K562 (cell line): ENCODE results near the gene CLEC18A. TPM values are rescaled to one million over a fixed set of nuclear protein-coding genes. Genes with fewer than 3 reads are reported as not detected.
A peak's percentile ranks its signal among the peaks of the same experiment; 100 is the strongest.

Experiments
- ATAC-seq: fragments of 200-7000 bp; cut with Tn5 transposase; 3 replicates; pipeline ENCODE4 v1.9.1; 2020; ENCODE audit warnings: moderate library complexity
- BruUV-seq: library from RNA; stranded (reverse); fragments of 400-500 nt; replicated peaks from 2 replicates; lab custom pipeline; 2021; lab: Mats Ljungman, UMichigan
- CTCF ChIA-PET: fragments of 300-600 bp; formaldehyde crosslinking; extraction: SDS; loops from one replicate; lab custom pipeline; 2021; ENCODE audit warnings: low intra/inter-chr PET ratio; lab: Yijun Ruan, JAX
- POLR2A ChIA-PET: fragments of 300-600, 350-650 bp; sonication (Branson Sonifier 250); formaldehyde crosslinking; extraction: SDS; loops from one replicate; lab custom pipeline; 2021; ENCODE audit warnings: antibody characterized with exemption, inconsistent platforms; lab: Yijun Ruan, JAX
- DNase-seq, 4 experiments: peaks; one replicate each; pipeline versions ENCODE4 v3.0.0 to v3.0.0-alpha.2; 2011 to 2018; ENCODE audit warnings: low spot score in 3 of 4, mixed read lengths in 3 of 4; ENCODE audit errors: extremely low read depth in 1 of 4
- FAIRE-seq: peaks from 2 replicates; lab custom pipeline; 2011; peaks lifted over from hg19 to GRCh38; lab: Jason Lieb, UNC
- H2AFZ ChIP-seq: 2 replicates; pipeline ENCODE4 v1.6.0; 2011; ENCODE audit warnings: low read depth, low read length, control low read depth, inconsistent platforms
- H3K27ac ChIP-seq: fragments of 200-600 bp; 3 replicates; pipeline ENCODE4 v1.8.0; 2011; ENCODE audit warnings: low read depth, mild to moderate bottlenecking, control low read depth, inconsistent platforms, low read length, moderate library complexity, mixed read lengths; ENCODE audit errors: extremely low read depth
- H3K27me3 ChIP-seq, 2 experiments: fragments of 300-600 bp in 1 of 2; 2 replicates in 1 of 2; 3 replicates in 1 of 2; pipeline versions ENCODE4 v1.6.0 to v1.8.0; 2011; ENCODE audit warnings: inconsistent platforms in 2 of 2, low read length in 2 of 2, mild to moderate bottlenecking in 1 of 2, mixed read lengths in 1 of 2, moderate library complexity in 1 of 2; ENCODE audit not compliant: control insufficient read depth in 2 of 2, insufficient read depth in 2 of 2
- H3K36me3 ChIP-seq: fragments of 300-600 bp; 3 replicates; pipeline ENCODE4 v1.8.0; 2011; ENCODE audit warnings: mild to moderate bottlenecking, low read length, inconsistent platforms; ENCODE audit not compliant: control insufficient read depth, insufficient read depth
- H3K4me1 ChIP-seq, 2 experiments: fragments of 200-600 bp in 1 of 2; replicated peaks in 1 of 2; 2 replicates in 1 of 2; 3 replicates in 1 of 2; pipeline versions ENCODE4 v1.5.1 to v1.8.0; 2011; ENCODE audit warnings: inconsistent platforms in 2 of 2, low read length in 2 of 2, mild to moderate bottlenecking in 1 of 2, mixed read lengths in 1 of 2, moderate library complexity in 1 of 2; ENCODE audit not compliant: control insufficient read depth in 2 of 2, insufficient read depth in 2 of 2
- H3K4me2 ChIP-seq: 2 replicates; pipeline ENCODE4 v1.6.1; 2011; ENCODE audit warnings: low read length, control low read depth, inconsistent platforms, mixed read lengths; ENCODE audit not compliant: insufficient read depth
- H3K4me3 ChIP-seq: fragments of 200-600 bp; sonication (generic), shearing (Covaris generic); 2 replicates; pipeline ENCODE4 v1.5.1; 2016; ENCODE audit warnings: control low read depth, inconsistent platforms
- H3K79me2 ChIP-seq: fragments of 200-600 bp; 3 replicates; pipeline ENCODE4 v1.8.0; 2011; ENCODE audit warnings: low read length, inconsistent platforms; ENCODE audit not compliant: control insufficient read depth, insufficient read depth
- H3K9ac ChIP-seq, 2 experiments: 2 replicates each; pipeline versions ENCODE4 v1.6.0 to v1.6.1; 2011; ENCODE audit warnings: low read depth in 2 of 2, low read length in 2 of 2, control low read depth in 1 of 2, inconsistent platforms in 1 of 2, mild to moderate bottlenecking in 1 of 2, mixed read lengths in 1 of 2; ENCODE audit not compliant: insufficient read depth in 1 of 2
- H3K9me1 ChIP-seq: one replicate; pipeline ENCODE4 v1.6.0; 2011; ENCODE audit warnings: inconsistent platforms, mild to moderate bottlenecking, low read length, moderate library complexity; ENCODE audit not compliant: control insufficient read depth, insufficient read depth
- H3K9me3 ChIP-seq: replicated peaks from 2 replicates; pipeline ENCODE4 v1.5.1; 2011; ENCODE audit warnings: low read depth, low read length, inconsistent platforms; ENCODE audit not compliant: control insufficient read depth, insufficient read depth
- H4K20me1 ChIP-seq: replicated peaks from 2 replicates; pipeline ENCODE4 v1.6.1; 2011; ENCODE audit warnings: low read length, inconsistent platforms, mixed read lengths; ENCODE audit not compliant: control insufficient read depth, insufficient read depth
- KDM4B ChIP-seq, 2 experiments: fragments of 450-650 bp in 1 of 2; sonication (generic) in 1 of 2; IDR thresholded peaks; 2 replicates each; pipeline ENCODE4 v1.6.1; 2016 to 2017; ENCODE audit warnings: borderline replicate concordance in 2 of 2, antibody characterized with exemption in 1 of 2, low read depth in 1 of 2, mild to moderate bottlenecking in 1 of 2
- MECOM ChIP-seq: fragments of 250-450 bp; sonication (Bioruptor Pico); IDR thresholded peaks from 2 replicates; pipeline ENCODE4 v1.8.0; 2022; ENCODE audit warnings: inconsistent platforms
- NFIC ChIP-seq: fragments of 450-650 bp; IDR thresholded peaks from 2 replicates; pipeline ENCODE4 v1.6.1; 2017; ENCODE audit warnings: mild to moderate bottlenecking, inconsistent platforms
- POLR2G ChIP-seq: fragments of 200-400 bp; formaldehyde crosslinking; IDR thresholded peaks from 2 replicates; pipeline ENCODE4 v1.6.1; 2017; ENCODE audit warnings: low read depth, mild to moderate bottlenecking, antibody characterized with exemption, low read length, moderate library complexity
- SAFB2 ChIP-seq: fragments of 200-400 bp; formaldehyde crosslinking; IDR thresholded peaks from 2 replicates; pipeline ENCODE4 v1.6.1; 2018; ENCODE audit warnings: borderline replicate concordance, low read length, low read depth, moderate library complexity; ENCODE audit not compliant: severe bottlenecking
- SMARCA4 ChIP-seq: fragments of 450-650 bp; IDR thresholded peaks from 2 replicates; pipeline ENCODE4 v1.6.1; 2016
- SRSF3 ChIP-seq: fragments of 200-400 bp; formaldehyde crosslinking; IDR thresholded peaks from 2 replicates; pipeline ENCODE4 v1.6.1; 2016; ENCODE audit warnings: mild to moderate bottlenecking, low read length, moderate library complexity; ENCODE audit not compliant: insufficient read depth
- TOE1 ChIP-seq, 2 experiments: fragments of 450-650 bp in 1 of 2; sonication (generic) in 1 of 2; formaldehyde crosslinking in 1 of 2; IDR thresholded peaks; 2 replicates each; pipeline versions ENCODE4 v1.7.1 to v1.8.0; 2016 to 2022; ENCODE audit warnings: borderline replicate concordance in 2 of 2, mild to moderate bottlenecking in 2 of 2, antibody characterized with exemption in 1 of 2, inconsistent platforms in 1 of 2, low read depth in 1 of 2, missing genetic modification reagents in 1 of 2, moderate library complexity in 1 of 2
- ZKSCAN3 ChIP-seq: fragments of 250-450 bp; sonication (Bioruptor Pico); IDR thresholded peaks from 2 replicates; pipeline ENCODE4 v1.4.0; 2020
- ZNF695 ChIP-seq: fragments of 450-650 bp; formaldehyde crosslinking; IDR thresholded peaks from 2 replicates; pipeline ENCODE4 v1.4.0; 2020; ENCODE audit warnings: mild to moderate bottlenecking, moderate library complexity
- WGBS: fragments of 100-300 bp; shearing (Covaris generic); methylation state at CpG from one replicate; pipeline ENCODE4 v1.1.6; 2016; ENCODE audit warnings: low coverage, mixed read lengths; ENCODE audit not compliant: insufficient coverage; ENCODE audit errors: missing lambda C conversion rate; 5-methylcytosine and 5-hydroxymethylcytosine counted together
- in situ Hi-C: fragments of 300-500 bp; cut with MboI; formaldehyde crosslinking; loops from 4 replicates; pipeline ENCODE4 v1.15.0; 2018; ENCODE audit warnings: inconsistent platforms, mixed read lengths
- intact Hi-C: fragments of 100-400 bp; cut with micrococcal nuclease; formaldehyde crosslinking; loops from 2 replicates; pipeline ENCODE4 v1.14.2; 2022
- polyA plus RNA-seq, 8 experiments: library from polyadenylated mRNA; depleted of rRNA in 4 of 8; stranded (reverse) in 5 of 8; unstranded in 3 of 8; fragments of >200 nt; fragmentation: Nextera tagmentation in 2 of 8; fragmentation: Illumina TruSeq in 1 of 8; extraction: Ambion mirVana in 2 of 8; extraction: Trizol in 1 of 8; gene quantifications; 2 replicates each; pipeline versions ENCODE4 v1.2.1 to v1.2.3, GENCODE V29; 2011 to 2014; ENCODE audit warnings: inconsistent platforms in 1 of 8, missing spikeins in 1 of 8
- total RNA-seq, 7 experiments: library from RNA; depleted of rRNA in 6 of 7; stranded (reverse); fragments of >200 nt in 6 of 7; fragmentation: Illumina TruSeq in 2 of 7; extraction: Trizol in 2 of 7; gene quantifications; 2 replicates each; pipeline versions ENCODE4 v1.2.1 to v1.2.3, GENCODE V29; 2011 to 2021; ENCODE audit warnings: low replicate concordance in 1 of 7
- TF ChIP-seq, protein P1 (sequence below), 2 experiments: IDR thresholded peaks; 2 replicates each; pipeline ENCODE4 v1.6.1; 2011; ENCODE audit warnings: borderline replicate concordance in 1 of 2, control low read depth in 1 of 2, low read depth in 1 of 2, low read length in 1 of 2, mild to moderate bottlenecking in 1 of 2, mixed read lengths in 1 of 2, moderate library complexity in 1 of 2; ENCODE audit not compliant: insufficient read depth in 1 of 2, insufficient read length in 1 of 2, poor library complexity in 1 of 2, severe bottlenecking in 1 of 2; ENCODE audit errors: extremely low read depth in 1 of 2
- TF ChIP-seq, protein P2 (sequence below): fragments of 250-450 bp; sonication (Bioruptor Pico); IDR thresholded peaks from 2 replicates; pipeline ENCODE4 v1.5.0; 2021; ENCODE audit warnings: mild to moderate bottlenecking, moderate library complexity

Gene CLEC18A
- total and polyA plus RNA-seq, 9 of the 15 experiments (the other 6 are each of a cell fraction or from before 2014, with no cell fraction given): 0.08 to 0.33 (median 0.23) TPM; not detected in 2

DNA sequence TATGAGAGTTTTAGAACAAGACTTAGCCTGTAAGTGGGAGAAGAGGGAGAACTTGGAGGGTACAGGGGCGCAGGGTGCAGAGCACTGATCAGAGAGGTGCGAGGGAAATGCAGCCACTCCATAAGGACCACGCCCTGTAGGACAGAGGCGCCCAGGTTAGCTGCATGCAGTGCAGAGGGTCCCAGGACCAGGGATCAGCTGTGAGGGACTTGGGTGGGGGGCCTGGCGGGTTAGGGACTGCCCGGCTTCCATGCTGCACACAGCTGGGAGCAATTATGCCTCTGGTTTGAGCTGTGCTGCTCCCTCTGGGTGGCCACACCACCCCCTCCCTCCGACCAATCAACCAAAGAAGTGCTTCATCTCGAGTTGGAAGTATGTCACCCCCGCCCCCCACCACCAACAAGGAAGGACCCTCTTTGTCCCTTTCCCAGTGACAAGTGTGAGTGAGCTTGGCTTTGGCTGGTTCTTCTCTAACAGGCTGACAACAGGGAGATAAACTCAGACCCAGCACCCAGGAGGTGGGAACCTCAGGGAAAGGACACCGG lies 22.2 kb upstream of the CLEC18A start:
- FAIRE-seq (no peak), ATAC-seq (no peak), DNase-seq (no peak)
- no peaks in the 10 kb centered on the region for H3K9me3 ChIP-seq
- 0 out of 5 replicates have a peak, but pooled peaks cover 0 to 3% of the 10 kb centered on the region in 2 experiments for H3K4me1 ChIP-seq
- no TSS peak for BruUV-seq
- H3K4me2 ChIP-seq: no peak overlapping the region
- TF ChIP-seq ZKSCAN3: no peak
- TF ChIP-seq, protein P1, sequence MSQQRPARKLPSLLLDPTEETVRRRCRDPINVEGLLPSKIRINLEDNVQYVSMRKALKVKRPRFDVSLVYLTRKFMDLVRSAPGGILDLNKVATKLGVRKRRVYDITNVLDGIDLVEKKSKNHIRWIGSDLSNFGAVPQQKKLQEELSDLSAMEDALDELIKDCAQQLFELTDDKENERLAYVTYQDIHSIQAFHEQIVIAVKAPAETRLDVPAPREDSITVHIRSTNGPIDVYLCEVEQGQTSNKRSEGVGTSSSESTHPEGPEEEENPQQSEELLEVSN (IDR thresholded peaks at IDR 0.05; ENCODE audit: borderline replicate concordance in 1 of 2, extremely low read depth in 1 of 2, insufficient read depth in 1 of 2, insufficient read length in 1 of 2, low read depth in 1 of 2, low read length in 1 of 2, poor library complexity in 1 of 2, severe bottlenecking in 1 of 2): no peak
- no peak for TF ChIP-seq SAFB2
- TF ChIP-seq, protein P2, sequence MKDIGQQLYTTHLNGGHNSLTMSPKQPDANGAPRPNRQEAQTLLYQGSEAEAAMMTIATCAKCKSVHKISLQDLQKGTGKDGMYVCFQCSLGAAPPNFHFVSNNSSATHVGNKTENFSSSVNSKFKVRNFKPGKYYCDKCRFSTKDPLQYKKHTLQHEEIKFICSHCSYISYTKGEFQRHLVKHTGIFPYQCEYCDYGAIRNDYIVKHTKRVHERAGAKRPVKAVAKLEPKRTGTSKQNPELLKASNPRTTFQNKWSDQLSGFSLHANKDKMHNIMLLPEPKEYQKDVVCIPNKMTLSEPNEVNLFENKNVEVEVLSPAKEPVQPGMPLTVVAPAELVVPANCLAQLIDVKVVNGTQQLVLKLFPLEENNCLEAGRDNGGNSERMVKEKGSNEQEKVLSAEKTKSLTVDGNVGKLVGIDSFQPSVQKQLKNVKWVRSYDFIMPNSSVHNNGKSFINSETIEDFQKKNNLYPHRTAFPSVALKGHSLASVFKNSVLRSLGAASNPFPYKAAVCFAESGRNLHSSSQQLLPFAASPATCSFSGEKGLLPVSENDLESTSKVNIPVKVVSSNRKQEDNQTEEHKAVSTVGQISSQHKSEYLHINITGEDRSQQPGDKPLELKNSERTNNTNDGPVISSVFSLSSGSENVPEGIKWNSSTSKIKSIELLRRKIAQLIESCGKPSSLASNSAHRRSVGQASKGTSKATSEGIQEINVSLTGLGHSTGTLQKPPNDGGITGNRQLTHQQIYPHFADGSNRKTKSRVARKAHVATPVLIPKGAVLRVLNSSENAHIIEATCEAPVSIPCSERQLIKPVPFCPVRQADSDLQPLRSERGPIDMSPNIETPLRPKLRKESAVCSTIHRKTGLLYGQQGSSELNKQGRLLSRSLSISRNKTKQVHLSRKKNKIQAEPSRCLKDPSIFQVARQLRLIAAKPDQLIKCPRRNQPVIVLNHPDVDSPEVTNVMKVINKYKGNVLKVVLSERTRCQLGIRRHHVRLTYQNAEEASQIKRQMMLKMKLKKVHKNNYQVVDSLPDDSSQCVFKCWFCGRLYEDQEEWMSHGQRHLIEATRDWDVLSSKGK (CRISPR knock-in tag): no peak
- no peak for TF ChIP-seq SMARCA4
- TF ChIP-seq POLR2G: no peak
- TF ChIP-seq NFIC: no peak
- no peak for TF ChIP-seq MECOM (CRISPR knock-in tag)
- TF ChIP-seq ZNF695: no peak
- TF ChIP-seq TOE1 (IDR thresholded peaks at IDR 0.05; ENCODE audit: borderline replicate concordance): no peak
- no peak for TF ChIP-seq TOE1 (CRISPR knock-in tag; IDR thresholded peaks at IDR 0.05; ENCODE audit: borderline replicate concordance, low read depth)
- TF ChIP-seq KDM4B (IDR thresholded peaks at IDR 0.05; ENCODE audit: borderline replicate concordance in 2 of 2, low read depth in 1 of 2): no peak
- no peak for TF ChIP-seq SRSF3
- H3K9me1 ChIP-seq: no peaks in the 10 kb centered on the region
- 71% methylated on average over 9 of the region's 10 CpGs for WGBS
- no peaks in the 10 kb centered on the region for H3K27me3 ChIP-seq
- H3K27ac ChIP-seq: no peak overlapping the region
- no peaks in the 10 kb centered on the region; the same call in 1 of the 2 replicates for H4K20me1 ChIP-seq
- CTCF ChIA-PET: interaction anchor here (0.6 to 3.6 kb wide), 3 partner anchors 133 to 227 kb away, joined by 3 to 21 read pairs (median 5); no protein-coding TSS in a partner anchor
- POLR2A ChIA-PET: interaction anchor here (0.6 kb wide), 1 partner anchor 14 kb away, joined by 3 read pairs; no protein-coding TSS in a partner anchor
- H3K36me3 ChIP-seq: peaks cover 22% of the 10 kb centered on the region; the same call in 1 of the 3 replicates
- no peaks in the 10 kb centered on the region for H3K79me2 ChIP-seq
- H2AFZ ChIP-seq: no peak overlapping the region
- H3K9ac ChIP-seq: peak overlapping the region in 1 of 2 experiments; percentile 64; a peak in 2 of 4 replicates
- in situ Hi-C loops (loop anchor here (5.0 kb wide), 2 partner anchors 142 to 222 kb away; no protein-coding TSS in a partner anchor), intact Hi-C loops (no loop called here)
- no peak overlapping the region for H3K4me3 ChIP-seq
